ENCODE measurements around the gene CUEDC1.

The CUEDC1 gene

GRCh38 chr17:57873261-57874057 is 81.8 kb downstream of the CUEDC1 start:
- Histone ChIP-seq H3K4me1 (ENCODE audit: control insufficient read depth in 1 of 2, insufficient read depth in 1 of 2, low read depth in 1 of 2, low read length in 1 of 2) (peaks cover 41 to 44% of the 10 kb centered on the region in 2 experiments), H3K4me3 (ENCODE audit: low read depth in 1 of 2, low read length in 1 of 2) (peak overlapping the region in 1 of 2 experiments; percentile 14), H3K27ac (peak overlapping the region; percentile 33), H3K9me3 (no peaks in the 10 kb centered on the region), H3K36me3 (peaks cover 39% of the 10 kb centered on the region), H3K27me3 (peaks cover 14% of the 10 kb centered on the region)
- TF ChIP-seq, protein P1, sequence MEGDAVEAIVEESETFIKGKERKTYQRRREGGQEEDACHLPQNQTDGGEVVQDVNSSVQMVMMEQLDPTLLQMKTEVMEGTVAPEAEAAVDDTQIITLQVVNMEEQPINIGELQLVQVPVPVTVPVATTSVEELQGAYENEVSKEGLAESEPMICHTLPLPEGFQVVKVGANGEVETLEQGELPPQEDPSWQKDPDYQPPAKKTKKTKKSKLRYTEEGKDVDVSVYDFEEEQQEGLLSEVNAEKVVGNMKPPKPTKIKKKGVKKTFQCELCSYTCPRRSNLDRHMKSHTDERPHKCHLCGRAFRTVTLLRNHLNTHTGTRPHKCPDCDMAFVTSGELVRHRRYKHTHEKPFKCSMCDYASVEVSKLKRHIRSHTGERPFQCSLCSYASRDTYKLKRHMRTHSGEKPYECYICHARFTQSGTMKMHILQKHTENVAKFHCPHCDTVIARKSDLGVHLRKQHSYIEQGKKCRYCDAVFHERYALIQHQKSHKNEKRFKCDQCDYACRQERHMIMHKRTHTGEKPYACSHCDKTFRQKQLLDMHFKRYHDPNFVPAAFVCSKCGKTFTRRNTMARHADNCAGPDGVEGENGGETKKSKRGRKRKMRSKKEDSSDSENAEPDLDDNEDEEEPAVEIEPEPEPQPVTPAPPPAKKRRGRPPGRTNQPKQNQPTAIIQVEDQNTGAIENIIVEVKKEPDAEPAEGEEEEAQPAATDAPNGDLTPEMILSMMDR (IDR thresholded peaks at IDR 0.05), result no peak

DNA sequence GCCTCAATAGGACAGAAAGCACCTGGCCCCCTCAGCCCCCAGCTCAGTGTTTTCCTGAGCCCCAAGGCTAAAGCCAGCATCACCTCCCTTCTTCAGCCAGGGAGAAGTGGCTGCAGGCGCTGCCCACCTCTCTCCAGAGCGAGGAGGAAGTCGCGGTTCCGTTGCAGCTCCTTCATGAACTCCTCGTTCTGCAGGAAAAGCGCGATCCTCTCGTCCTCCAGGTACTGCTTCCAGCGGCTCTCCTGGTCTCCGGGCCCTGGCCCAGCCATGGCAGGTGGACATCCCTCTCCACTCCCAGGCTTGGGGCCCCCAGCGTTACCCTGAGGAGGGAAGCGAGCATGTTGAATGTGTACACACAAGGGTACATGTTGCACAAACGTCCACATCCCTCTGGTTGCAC is 82.7 kb downstream of the CUEDC1 start:
- Histone ChIP-seq H3K9me3 (no peaks in the 10 kb centered on the region), H3K27ac (peak overlapping the region; percentile 50), H3K36me3 (peaks cover 34% of the 10 kb centered on the region), H3K4me3 (ENCODE audit: low read depth in 1 of 2, low read length in 1 of 2) (peak overlapping the region; percentile 5 to 14), H3K27me3 (peaks cover 14% of the 10 kb centered on the region), H3K4me1 (ENCODE audit: control insufficient read depth in 1 of 2, insufficient read depth in 1 of 2, low read depth in 1 of 2, low read length in 1 of 2) (peaks cover 50 to 53% of the 10 kb centered on the region in 2 experiments)
- TF ChIP-seq, protein P1 (IDR thresholded peaks at IDR 0.05), result no peak

- Histone ChIP-seq H3K27ac (peak overlapping the region; percentile 50), H3K27me3 (peaks cover 14% of the 10 kb centered on the region), H3K36me3 (peaks cover 30% of the 10 kb centered on the region), H3K4me3 (ENCODE audit: low read depth in 1 of 2, low read length in 1 of 2) (no peak overlapping the region), H3K4me1 (ENCODE audit: control insufficient read depth in 1 of 2, insufficient read depth in 1 of 2, low read depth in 1 of 2, low read length in 1 of 2) (peaks cover 57 to 60% of the 10 kb centered on the region in 2 experiments), H3K9me3 (no peaks in the 10 kb centered on the region)
- TF ChIP-seq, protein P1 (IDR thresholded peaks at IDR 0.05), result no peak
Measured at GRCh38 chr17:57871863-57872262, 83.3 kb downstream of the CUEDC1 start.

- Histone ChIP-seq H3K27ac (no peak overlapping the region), H3K27me3 (peaks cover 14% of the 10 kb centered on the region), H3K4me1 (ENCODE audit: control insufficient read depth in 1 of 2, insufficient read depth in 1 of 2, low read depth in 1 of 2, low read length in 1 of 2) (peaks cover 57 to 61% of the 10 kb centered on the region in 2 experiments), H3K9me3 (no peaks in the 10 kb centered on the region), H3K4me3 (ENCODE audit: low read depth in 1 of 2, low read length in 1 of 2) (no peak overlapping the region), H3K36me3 (peaks cover 23% of the 10 kb centered on the region)
- TF ChIP-seq, protein P1 (IDR thresholded peaks at IDR 0.05), result no peak
Measured at GRCh38 chr17:57871155-57871554, 84.1 kb downstream of the CUEDC1 start.

DNA sequence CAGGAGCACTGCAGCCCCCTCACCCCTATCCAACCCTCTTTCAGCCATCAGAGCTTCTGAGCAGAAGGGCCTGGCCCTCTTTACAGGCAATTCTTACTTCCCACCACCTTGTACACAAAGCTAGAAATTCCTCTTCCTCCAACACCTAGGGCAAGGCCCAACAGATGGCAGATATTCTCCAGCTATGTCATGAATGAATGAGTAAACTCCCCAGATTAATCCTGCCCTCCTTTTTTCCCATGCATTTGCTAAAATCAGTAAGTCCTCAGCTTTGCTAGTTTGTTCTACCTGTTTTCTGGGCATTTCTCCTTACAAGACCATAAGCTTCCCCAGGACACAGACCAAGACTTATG is 85.0 kb downstream of the CUEDC1 start:
- H3K27me3 ChIP-seq, result peaks cover 14% of the 10 kb centered on the region
- no peak overlapping the region for H3K4me3 ChIP-seq (ENCODE audit: low read depth in 1 of 2, low read length in 1 of 2)
- peaks cover 56 to 61% of the 10 kb centered on the region in 2 experiments for H3K4me1 ChIP-seq (ENCODE audit: control insufficient read depth in 1 of 2, insufficient read depth in 1 of 2, low read depth in 1 of 2, low read length in 1 of 2)
- TF ChIP-seq, protein P1 (IDR thresholded peaks at IDR 0.05), result no peak
- no peak overlapping the region for H3K27ac ChIP-seq
- H3K36me3 ChIP-seq, result peaks cover 17% of the 10 kb centered on the region
- no peaks in the 10 kb centered on the region for H3K9me3 ChIP-seq
